Osteocyte (in vitro differentiated cells): ENCODE results near the gene DNASE1L2. TPM values are rescaled to one million over a fixed set of nuclear protein-coding genes. Genes with fewer than 3 reads are reported as not detected.

Source experiments
- DNase-seq: peaks from one replicate; pipeline ENCODE4 v3.0.0; 2021; ENCODE audit warnings: mixed read lengths; ENCODE audit not compliant: unreplicated experiment; ENCODE audit errors: extremely low spot score
- H3K27ac Mint-ChIP-seq: one replicate; pipeline ENCODE4 v1.8.0; 2021; ENCODE audit warnings: mild to moderate bottlenecking, mixed read lengths; ENCODE audit not compliant: unreplicated experiment
- H3K27me3 Mint-ChIP-seq: one replicate; pipeline ENCODE4 v1.8.0; 2021; ENCODE audit warnings: mixed read lengths; ENCODE audit not compliant: unreplicated experiment
- H3K36me3 Mint-ChIP-seq: one replicate; pipeline ENCODE4 v1.8.0; 2021; ENCODE audit warnings: mixed read lengths; ENCODE audit not compliant: unreplicated experiment
- H3K4me1 Mint-ChIP-seq: one replicate; pipeline ENCODE4 v1.8.0; 2021; ENCODE audit warnings: mixed read lengths; ENCODE audit not compliant: unreplicated experiment
- H3K4me3 Mint-ChIP-seq: one replicate; pipeline ENCODE4 v1.8.0; 2021; ENCODE audit warnings: mild to moderate bottlenecking, moderate library complexity, mixed read lengths; ENCODE audit not compliant: unreplicated experiment
- H3K9me3 Mint-ChIP-seq: one replicate; pipeline ENCODE4 v1.8.0; 2021; ENCODE audit warnings: mixed read lengths; ENCODE audit not compliant: unreplicated experiment
- CTCF ChIP-seq: fragments of 200-600 bp; sonication (generic); IDR thresholded peaks from 2 replicates; pipeline ENCODE4 v1.5.0; 2021; ENCODE audit warnings: antibody characterized with exemption, mild to moderate bottlenecking, moderate library complexity
- total RNA-seq: library from RNA; stranded (reverse); gene quantifications from 2 replicates; pipeline ENCODE4 v1.2.1, GENCODE V29; 2021

DNASE1L2 gene
- total RNA-seq, 1 donor from 2014 or later: 1.7 TPM

DNA sequence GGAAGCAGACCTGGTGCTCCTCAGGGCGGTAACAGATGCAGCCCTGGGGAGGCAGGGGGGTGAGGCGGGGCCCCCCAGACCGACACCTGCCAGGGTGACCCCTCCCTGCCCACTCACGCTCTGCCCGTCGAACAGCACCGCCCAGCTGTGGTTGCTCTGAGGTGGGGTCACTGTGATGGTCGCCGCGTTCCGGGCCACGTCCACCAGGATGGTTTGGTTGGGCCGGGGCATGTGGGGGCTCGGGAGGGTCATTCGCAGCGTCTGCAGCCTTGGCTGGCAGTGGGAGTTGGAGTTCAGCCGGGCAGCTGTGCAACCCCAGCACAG, 26.3 kb upstream of the DNASE1L2 start:
- no peak for TF ChIP-seq CTCF
- H3K36me3 Mint-ChIP-seq: peaks cover 9% of the 10 kb centered on the region

DNA sequence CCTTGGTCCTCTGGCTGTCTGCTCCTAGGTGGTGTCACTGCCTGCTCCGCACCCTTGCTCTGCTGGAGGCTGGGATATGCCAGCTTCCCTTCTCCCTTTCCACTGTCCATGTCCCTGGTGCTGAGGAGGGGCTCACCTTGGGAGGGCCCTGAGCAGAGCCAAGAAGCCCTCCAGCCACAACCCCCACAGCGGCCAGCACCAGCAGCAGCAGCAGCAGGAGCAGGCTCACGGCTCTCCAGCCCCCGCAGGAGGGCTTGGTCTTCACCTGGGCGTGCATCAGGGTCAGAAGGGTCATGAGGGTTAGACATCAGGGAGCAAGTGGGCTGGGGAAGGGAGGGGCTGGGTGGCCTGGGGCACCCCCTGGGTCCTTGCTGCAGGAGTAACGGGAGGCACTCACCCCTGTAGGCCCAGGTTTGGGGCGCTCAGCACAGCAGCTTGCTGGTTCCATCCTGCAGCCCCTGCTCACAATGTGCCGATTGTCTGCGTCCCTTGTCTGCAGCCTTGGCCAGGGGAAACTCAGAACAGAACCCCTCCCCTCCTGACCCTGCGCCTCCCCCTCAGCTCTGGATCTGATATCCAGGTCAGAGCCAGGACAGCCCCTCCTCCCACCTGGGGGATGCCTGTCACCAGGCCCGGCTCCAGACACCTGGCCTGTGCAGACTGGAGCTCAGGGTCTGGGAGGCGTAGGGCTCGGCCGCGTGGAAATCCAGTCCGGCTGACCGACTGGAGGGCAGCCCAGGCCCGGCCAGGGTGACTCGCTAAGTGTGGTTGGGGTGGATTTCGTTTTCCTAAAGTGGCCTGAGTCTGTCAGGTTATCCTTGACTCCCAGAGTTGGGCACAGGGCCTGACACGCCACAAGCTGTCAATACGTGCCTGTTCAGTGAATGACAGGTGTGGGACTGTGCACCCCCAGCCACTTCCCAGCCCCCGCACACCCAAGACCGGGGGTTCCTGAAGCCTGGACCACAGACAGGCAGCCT, 25.6 kb upstream of the DNASE1L2 start, which contains the start of gene BRICD5:
Gene BRICD5 (minus strand): TSS at position 478 of the 980 bp plus-strand sequence. CDS start 30 bp downstream, at position 448.
- H3K9me3 Mint-ChIP-seq: no peaks in the 10 kb centered on the region
- peaks cover 9% of the 10 kb centered on the region for H3K36me3 Mint-ChIP-seq
- H3K4me1 Mint-ChIP-seq: peaks cover 34% of the 10 kb centered on the region
- no peak within 1 kb of the TSS for H3K27ac Mint-ChIP-seq
- H3K27me3 Mint-ChIP-seq: no peaks in the 10 kb centered on the region
- no peak for DNase-seq
- TF ChIP-seq CTCF: no peak
- H3K4me3 Mint-ChIP-seq: no peak within 1 kb of the TSS

More for the DNA sequence above, 26.3 kb upstream of the DNASE1L2 start:
- Mint-ChIP-seq H3K4me3 (no peak overlapping the region), H3K27me3 (no peaks in the 10 kb centered on the region), H3K27ac (no peak overlapping the region), H3K4me1 (peaks cover 34% of the 10 kb centered on the region), H3K9me3 (no peaks in the 10 kb centered on the region)
- DNase-seq: no peak

GRCh38 chr16:2211923-2212347, 24.3 kb upstream of the DNASE1L2 start:
- H3K4me1 Mint-ChIP-seq: peaks cover 26% of the 10 kb centered on the region
- peaks cover 9% of the 10 kb centered on the region for H3K36me3 Mint-ChIP-seq
- no peak for TF ChIP-seq CTCF
- H3K9me3 Mint-ChIP-seq: no peaks in the 10 kb centered on the region
- H3K27ac Mint-ChIP-seq: peak overlapping the region; percentile 7
- DNase-seq: no peak
- H3K27me3 Mint-ChIP-seq: no peaks in the 10 kb centered on the region
- peak overlapping the region; percentile 42 for H3K4me3 Mint-ChIP-seq

- Mint-ChIP-seq H3K36me3 (peaks cover 5% of the 10 kb centered on the region), H3K4me1 (peaks cover 22% of the 10 kb centered on the region), H3K27me3 (no peaks in the 10 kb centered on the region), H3K4me3 (peak overlapping the region; percentile 72), H3K27ac (peak overlapping the region; percentile 31), H3K9me3 (no peaks in the 10 kb centered on the region)
- DNase-seq: no peak
- no peak for TF ChIP-seq CTCF
Measured at GRCh38 chr16:2212362-2213324, 23.6 kb upstream of the DNASE1L2 start.
